Measurements from ENCODE around the gene SLC27A5.
A peak's percentile ranks its signal among the peaks of the same experiment; 100 is the strongest.
"Not testable (repeated sequence)": the region's sequence is repeated elsewhere in the genome, so short reads cannot be mapped to it uniquely, and the experiment has no call there.

Gene SLC27A5

GRCh38 chr19:58546019-58546530 lies 34.3 kb upstream of the SLC27A5 start:
- Histone ChIP-seq H3K4me3 (peak overlapping the region; percentile 90 to 100 (median 100)), H3K9me3 (replicated peaks in 1 of 11) (peaks cover 0 to 6% (median 0%) of the 10 kb centered on the region in 11 experiments; a peak in 4 of 22 replicates), H3K36me3 (peaks cover 48 to 64% (median 61%) of the 10 kb centered on the region in 11 experiments), H3K9ac (peak overlapping the region; percentile 89 to 100 (median 96)), H3K4me2 (peak overlapping the region; percentile 88 to 100 (median 98)), H3K4me1 (peaks cover 25 to 63% (median 42%) of the 10 kb centered on the region in 10 experiments), H4K20me1 (peaks cover 62 to 68% (median 66%) of the 10 kb centered on the region in 11 experiments), H3K27ac (peak overlapping the region in 10 of 11 experiments; percentile 88 to 99 (median 97); a peak in 18 of 22 replicates), H3K27me3 (peaks cover 0 to 4% (median 0%) of the 10 kb centered on the region in 11 experiments; a peak in 2 of 22 replicates)
- no peak for TF ChIP-seq Cebpa-rat (IDR thresholded peaks at IDR 0.05)

GRCh38 chr19:58545286-58546018 lies 33.7 kb upstream of the SLC27A5 start:
- peaks cover 42 to 58% (median 55%) of the 10 kb centered on the region in 11 experiments for H3K36me3 ChIP-seq

GRCh38 chr19:58544591-58545285 lies 32.9 kb upstream of the SLC27A5 start:
- H3K9ac ChIP-seq: peak overlapping the region; percentile 89 to 100 (median 96)
- H3K27me3 ChIP-seq: peaks cover 0 to 4% (median 0%) of the 10 kb centered on the region in 11 experiments; a peak in 2 of 22 replicates
- peaks cover 25 to 55% (median 38%) of the 10 kb centered on the region in 10 experiments for H3K4me1 ChIP-seq
- peaks cover 0 to 6% (median 0%) of the 10 kb centered on the region in 11 experiments; a peak in 4 of 22 replicates for H3K9me3 ChIP-seq (replicated peaks in 1 of 11)
- peaks cover 35 to 50% (median 48%) of the 10 kb centered on the region in 11 experiments for H3K36me3 ChIP-seq
- peaks cover 49 to 54% (median 53%) of the 10 kb centered on the region in 11 experiments for H4K20me1 ChIP-seq
- no peak for TF ChIP-seq Cebpa-rat (IDR thresholded peaks at IDR 0.05)
- H3K4me3 ChIP-seq: peak overlapping the region; percentile 90 to 100 (median 100)
- H3K4me2 ChIP-seq: peak overlapping the region; percentile 88 to 100 (median 98)
- peak overlapping the region; percentile 88 to 99 (median 96) for H3K27ac ChIP-seq

More at GRCh38 chr19:58545286-58546018, 33.7 kb upstream of the SLC27A5 start:
- Histone ChIP-seq H4K20me1 (peaks cover 56 to 61% (median 60%) of the 10 kb centered on the region in 11 experiments), H3K4me1 (peaks cover 25 to 59% (median 42%) of the 10 kb centered on the region in 10 experiments), H3K27me3 (peaks cover 0 to 4% (median 0%) of the 10 kb centered on the region in 11 experiments; a peak in 2 of 22 replicates), H3K9ac (peak overlapping the region; percentile 89 to 100 (median 96)), H3K4me3 (peak overlapping the region; percentile 90 to 100 (median 100)), H3K9me3 (replicated peaks in 1 of 11) (peaks cover 0 to 6% (median 0%) of the 10 kb centered on the region in 11 experiments; a peak in 4 of 22 replicates), H3K27ac (peak overlapping the region; percentile 88 to 99 (median 96); a peak in 21 of 22 replicates), H3K4me2 (peak overlapping the region; percentile 88 to 100 (median 98))
- TF ChIP-seq Cebpa-rat (IDR thresholded peaks at IDR 0.05): no peak

GRCh38 chr19:58543826-58544590 lies 32.2 kb upstream of the SLC27A5 start, which contains the start of gene TRIM28:
Gene TRIM28 (plus strand): TSS chr19:58544064. CDS start chr19:58544758, 694 bp downstream.
- peaks cover 0 to 6% (median 0%) of the 10 kb centered on the region in 11 experiments; a peak in 4 of 22 replicates for H3K9me3 ChIP-seq (replicated peaks in 1 of 11)

GRCh38 chr19:58542641-58543372 lies 31.0 kb upstream of the SLC27A5 start:
- Histone ChIP-seq H3K9ac (peak overlapping the region in 10 of 11 experiments; percentile 89 to 98 (median 96); a peak in 14 of 22 replicates), H3K4me3 (peak overlapping the region in 6 of 10 experiments; percentile 59 to 100 (median 94); a peak in 7 of 20 replicates), H3K4me1 (peaks cover 35 to 59% (median 50%) of the 10 kb centered on the region in 10 experiments), H3K27ac (peak overlapping the region; percentile 88 to 99 (median 96); a peak in 18 of 22 replicates), H4K20me1 (peaks cover 32 to 35% (median 34%) of the 10 kb centered on the region in 11 experiments), H3K36me3 (peaks cover 16 to 31% (median 28%) of the 10 kb centered on the region in 11 experiments), H3K4me2 (peak overlapping the region; percentile 77 to 94 (median 81))
- H3K27me3 ChIP-seq; H3K9me3 ChIP-seq (replicated peaks in 1 of 11): not testable (repeated sequence)

More at GRCh38 chr19:58543826-58544590, 32.2 kb upstream of the SLC27A5 start, which contains the start of gene TRIM28:
- Histone ChIP-seq H3K4me3 (peak within 1 kb of the TSS; percentile 90 to 100 (median 100)), H3K27me3 (peaks cover 0 to 4% (median 0%) of the 10 kb centered on the region in 11 experiments; a peak in 2 of 22 replicates), H3K4me1 (peaks cover 25 to 55% (median 41%) of the 10 kb centered on the region in 10 experiments), H3K9ac (peak within 1 kb of the TSS; percentile 89 to 100 (median 96)), H3K4me2 (peak within 1 kb of the TSS; percentile 94 to 100 (median 98)), H4K20me1 (peaks cover 42 to 47% (median 46%) of the 10 kb centered on the region in 11 experiments), H3K27ac (peak within 1 kb of the TSS; percentile 88 to 99 (median 96)), H3K36me3 (peaks cover 28 to 43% (median 40%) of the 10 kb centered on the region in 11 experiments)
- TF ChIP-seq Cebpa-rat (IDR thresholded peaks at IDR 0.05): no peak

GRCh38 chr19:58539169-58539559 lies 27.4 kb upstream of the SLC27A5 start:
- H3K27me3 ChIP-seq; H3K36me3 ChIP-seq; H3K9me3 ChIP-seq (replicated peaks in 1 of 11); H4K20me1 ChIP-seq: not testable (repeated sequence)
- Histone ChIP-seq H3K4me1 (peaks cover 24 to 46% (median 36%) of the 10 kb centered on the region in 10 experiments), H3K27ac (peak overlapping the region in 9 of 11 experiments; percentile 78 to 97 (median 91); a peak in 18 of 22 replicates), H3K4me3 (peak overlapping the region in 1 of 10 experiments; percentile 50; a peak in 1 of 20 replicates), H3K4me2 (peak overlapping the region in 9 of 11 experiments; percentile 81 to 99 (median 96); a peak in 16 of 22 replicates), H3K9ac (peak overlapping the region in 9 of 11 experiments; percentile 74 to 88 (median 83); a peak in 19 of 22 replicates)
